ENCODE data around the gene LZTS3.

DNA sequence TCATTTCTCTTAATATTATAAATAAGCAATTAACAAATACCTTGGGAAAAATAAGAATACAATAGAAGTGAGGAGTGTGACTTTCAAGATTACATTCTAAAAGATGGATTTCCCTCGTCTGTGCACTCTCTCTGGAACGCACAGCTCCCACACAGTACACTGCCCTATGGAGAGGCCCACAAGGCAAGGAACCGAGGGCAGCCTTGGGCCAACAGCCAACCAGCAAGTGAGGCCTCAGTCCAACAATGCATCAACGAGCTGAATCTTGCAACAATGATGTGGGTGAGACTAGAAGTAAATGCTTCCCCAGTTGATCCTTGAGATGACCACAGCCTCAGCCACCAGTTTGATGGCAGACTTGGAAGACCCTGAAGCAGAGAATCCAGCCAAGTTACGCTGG lies 54.3 kb downstream of the LZTS3 start:
- TF ChIP-seq, protein P1, sequence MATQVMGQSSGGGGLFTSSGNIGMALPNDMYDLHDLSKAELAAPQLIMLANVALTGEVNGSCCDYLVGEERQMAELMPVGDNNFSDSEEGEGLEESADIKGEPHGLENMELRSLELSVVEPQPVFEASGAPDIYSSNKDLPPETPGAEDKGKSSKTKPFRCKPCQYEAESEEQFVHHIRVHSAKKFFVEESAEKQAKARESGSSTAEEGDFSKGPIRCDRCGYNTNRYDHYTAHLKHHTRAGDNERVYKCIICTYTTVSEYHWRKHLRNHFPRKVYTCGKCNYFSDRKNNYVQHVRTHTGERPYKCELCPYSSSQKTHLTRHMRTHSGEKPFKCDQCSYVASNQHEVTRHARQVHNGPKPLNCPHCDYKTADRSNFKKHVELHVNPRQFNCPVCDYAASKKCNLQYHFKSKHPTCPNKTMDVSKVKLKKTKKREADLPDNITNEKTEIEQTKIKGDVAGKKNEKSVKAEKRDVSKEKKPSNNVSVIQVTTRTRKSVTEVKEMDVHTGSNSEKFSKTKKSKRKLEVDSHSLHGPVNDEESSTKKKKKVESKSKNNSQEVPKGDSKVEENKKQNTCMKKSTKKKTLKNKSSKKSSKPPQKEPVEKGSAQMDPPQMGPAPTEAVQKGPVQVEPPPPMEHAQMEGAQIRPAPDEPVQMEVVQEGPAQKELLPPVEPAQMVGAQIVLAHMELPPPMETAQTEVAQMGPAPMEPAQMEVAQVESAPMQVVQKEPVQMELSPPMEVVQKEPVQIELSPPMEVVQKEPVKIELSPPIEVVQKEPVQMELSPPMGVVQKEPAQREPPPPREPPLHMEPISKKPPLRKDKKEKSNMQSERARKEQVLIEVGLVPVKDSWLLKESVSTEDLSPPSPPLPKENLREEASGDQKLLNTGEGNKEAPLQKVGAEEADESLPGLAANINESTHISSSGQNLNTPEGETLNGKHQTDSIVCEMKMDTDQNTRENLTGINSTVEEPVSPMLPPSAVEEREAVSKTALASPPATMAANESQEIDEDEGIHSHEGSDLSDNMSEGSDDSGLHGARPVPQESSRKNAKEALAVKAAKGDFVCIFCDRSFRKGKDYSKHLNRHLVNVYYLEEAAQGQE (IDR thresholded peaks at IDR 0.05; ENCODE audit: insufficient read depth in 1 of 2, low read depth in 2 of 2, low read length in 2 of 2): no peak
- TF ChIP-seq SIN3A (IDR thresholded peaks at IDR 0.05; ENCODE audit: borderline replicate concordance, insufficient read depth, low read length): no peak
- TF ChIP-seq TAF1 (IDR thresholded peaks at IDR 0.05; ENCODE audit: borderline replicate concordance, insufficient read depth, low read length): no peak
